Femur (tissue), 1 donor: Measurements from ENCODE around the gene OR51B4.
"Not testable (repeated sequence)": the region's sequence is repeated elsewhere in the genome, so short reads cannot be mapped to it uniquely, and the experiment has no call there.

Experiments used
- DNase-seq: peaks from one replicate; pipeline ENCODE4 v3.0.0-alpha.2; 2017

The OR51B4 gene, protein sequence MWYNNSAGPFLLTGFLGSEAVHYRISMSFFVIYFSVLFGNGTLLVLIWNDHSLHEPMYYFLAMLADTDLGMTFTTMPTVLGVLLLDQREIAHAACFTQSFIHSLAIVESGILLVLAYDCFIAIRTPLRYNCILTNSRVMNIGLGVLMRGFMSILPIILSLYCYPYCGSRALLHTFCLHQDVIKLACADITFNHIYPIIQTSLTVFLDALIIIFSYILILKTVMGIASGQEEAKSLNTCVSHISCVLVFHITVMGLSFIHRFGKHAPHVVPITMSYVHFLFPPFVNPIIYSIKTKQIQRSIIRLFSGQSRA

GRCh38 chr11:5301846-5302245, at the start of gene OR51B4:
OR51B4 (minus strand) TSS chr11:5301946; CDS start chr11:5301946, 0 bp downstream.
- DNase-seq = no peak

DNA sequence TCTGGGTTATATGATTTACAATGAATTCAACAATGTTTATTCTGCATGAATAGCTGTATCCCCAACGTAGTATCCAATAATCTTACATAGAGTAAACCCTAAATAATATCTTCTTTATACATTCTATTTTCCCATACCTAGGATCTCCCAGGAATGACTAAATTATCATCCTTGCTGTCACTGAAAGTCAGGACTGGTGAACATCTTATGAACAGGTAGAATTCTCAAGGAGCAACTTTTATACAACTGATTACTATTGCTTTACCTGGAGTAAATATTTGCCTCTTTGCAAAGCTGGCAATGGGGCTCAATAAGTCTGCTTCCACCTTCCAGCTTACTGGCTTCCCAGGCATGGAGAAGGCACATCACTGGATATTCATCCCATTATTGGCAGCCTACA, 49.5 kb upstream of the OR51B4 start, which contains the start of gene OR51B6:
OR51B6 (plus strand) TSS at position 301 of the 400 bp plus-strand sequence; CDS start at position 301, 0 bp downstream.
- no peak for DNase-seq

DNA sequence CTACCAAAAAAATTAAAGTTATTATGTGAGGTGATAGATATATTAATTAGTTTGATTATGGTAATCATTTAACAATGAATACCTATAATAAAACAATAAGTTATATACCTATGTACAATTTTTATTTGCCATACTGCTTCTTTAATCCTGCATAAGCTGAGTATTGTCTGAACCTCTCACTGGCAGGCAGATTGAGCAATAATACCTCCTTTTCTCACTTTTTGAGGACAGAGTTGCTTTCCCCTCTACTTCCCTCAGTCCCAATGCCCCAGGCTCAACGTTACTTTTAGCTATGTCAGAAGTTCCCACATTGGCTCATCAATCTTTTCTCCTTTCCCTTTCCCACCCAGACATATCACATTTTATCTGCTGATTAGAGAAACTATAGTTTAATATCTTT, 47.8 kb upstream of the OR51B4 start:
- no peak for DNase-seq

GRCh38 chr11:5348551-5349194, 46.9 kb upstream of the OR51B4 start:
- DNase-seq = no peak

DNA sequence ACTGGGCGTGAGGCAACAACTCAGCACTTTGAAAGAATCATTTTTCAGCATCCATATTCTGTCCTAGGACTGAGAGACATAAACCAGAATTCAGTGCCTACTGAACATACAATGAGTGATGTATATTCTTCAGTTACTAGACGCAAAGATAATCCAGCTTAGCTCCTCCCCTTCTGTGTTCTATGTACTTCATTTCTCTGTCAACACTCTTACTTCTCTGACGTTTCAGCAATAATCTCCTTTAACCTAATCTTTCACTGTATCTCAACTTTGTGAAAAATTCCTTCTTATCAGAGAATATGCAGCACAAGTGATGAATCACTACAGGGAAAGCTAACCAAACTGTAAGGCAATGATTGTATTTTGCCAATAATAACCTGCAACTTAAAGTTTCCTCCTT, 44.1 kb upstream of the OR51B4 start:
- DNase-seq = no peak

- no peak for DNase-seq
Measured at GRCh38 chr11:5343474-5344335, 42.0 kb upstream of the OR51B4 start, which contains the start of gene OR51B5. OR51B5 (minus strand) TSS chr11:5343524; CDS start chr11:5343524, 0 bp downstream.

- DNase-seq = no peak
Measured at GRCh38 chr11:5339771-5340322, 38.1 kb upstream of the OR51B4 start.

DNA sequence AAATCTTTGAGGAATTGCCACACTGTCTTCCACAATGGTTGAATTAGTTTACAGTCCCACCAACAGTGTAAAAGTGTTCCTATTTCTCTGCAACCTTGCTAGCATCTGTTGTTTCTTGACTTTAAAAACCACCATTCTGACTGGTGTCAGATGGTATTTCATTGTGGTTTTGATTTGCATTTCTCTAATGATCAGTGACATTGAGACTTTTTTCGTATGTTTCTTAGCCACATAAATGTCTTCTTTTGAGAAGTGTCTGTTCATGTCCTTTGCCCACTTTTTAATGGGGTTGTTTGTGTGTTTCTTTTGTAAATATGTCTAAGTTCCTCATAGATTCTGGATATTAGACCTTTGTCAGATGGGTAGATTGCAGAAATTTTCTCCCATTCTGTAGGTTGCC, 35.5 kb upstream of the OR51B4 start:
- not testable (repeated sequence) for DNase-seq

- DNase-seq = no peak
Measured at GRCh38 chr11:5336331-5336730, 34.6 kb upstream of the OR51B4 start.

DNA sequence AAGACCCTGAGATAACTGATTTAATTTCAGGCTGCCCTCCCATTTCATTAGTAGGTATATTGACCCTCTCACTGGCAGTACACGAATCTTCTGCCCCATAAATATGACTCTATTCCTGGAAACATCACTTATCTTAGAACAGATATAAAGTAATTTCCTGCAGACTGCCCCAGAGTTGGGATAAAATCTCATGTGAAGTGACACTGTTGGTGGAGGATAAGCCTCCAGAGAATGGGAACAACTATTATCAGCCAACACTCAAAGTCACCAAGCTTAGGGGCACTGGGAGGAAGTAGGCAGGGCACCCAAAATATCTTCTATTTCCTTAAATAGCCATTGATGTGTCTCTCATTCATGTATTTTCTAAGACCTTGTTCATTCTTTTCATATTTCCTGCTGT, 33.4 kb upstream of the OR51B4 start:
- no peak for DNase-seq

- no peak for DNase-seq
Measured at GRCh38 chr11:5324197-5324596, 22.5 kb upstream of the OR51B4 start, which contains the start of gene OR51B2. OR51B2 (minus strand) TSS chr11:5324297; CDS start chr11:5324297, 0 bp downstream.

- no peak for DNase-seq
Measured at GRCh38 chr11:5317292-5317691, 15.5 kb upstream of the OR51B4 start.

- DNase-seq = not testable (repeated sequence)
Measured at GRCh38 chr11:5313326-5314023, 11.7 kb upstream of the OR51B4 start.

- DNase-seq = no peak
Measured at GRCh38 chr11:5310423-5310822, 8.7 kb upstream of the OR51B4 start.

GRCh38 chr11:5307256-5308019, 5.7 kb upstream of the OR51B4 start:
- no peak for DNase-seq

GRCh38 chr11:5304046-5304445, 2.3 kb upstream of the OR51B4 start:
- DNase-seq = no peak

GRCh38 chr11:5303626-5304025, 1.9 kb upstream of the OR51B4 start:
- DNase-seq = no peak

DNA sequence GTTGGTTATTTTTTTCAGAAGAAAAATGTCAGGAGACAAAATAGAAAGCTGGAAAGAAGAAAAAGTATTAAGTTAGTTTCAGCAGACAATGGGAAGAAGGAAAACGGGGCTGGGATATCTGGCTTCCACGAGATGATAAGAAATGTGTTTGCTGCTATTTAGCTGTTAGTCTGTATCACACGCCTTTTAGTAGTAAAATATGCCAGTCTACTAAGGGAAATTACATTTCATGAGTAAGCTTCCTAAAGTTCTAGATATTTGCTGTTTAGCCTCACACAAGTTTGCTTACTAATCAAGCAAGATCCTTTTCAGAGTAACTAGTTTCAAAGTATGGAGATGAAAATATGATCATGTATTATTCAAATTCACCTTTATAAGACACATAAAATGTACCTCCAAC, 1.5 kb downstream of the OR51B4 start:
- no peak for DNase-seq

DNA sequence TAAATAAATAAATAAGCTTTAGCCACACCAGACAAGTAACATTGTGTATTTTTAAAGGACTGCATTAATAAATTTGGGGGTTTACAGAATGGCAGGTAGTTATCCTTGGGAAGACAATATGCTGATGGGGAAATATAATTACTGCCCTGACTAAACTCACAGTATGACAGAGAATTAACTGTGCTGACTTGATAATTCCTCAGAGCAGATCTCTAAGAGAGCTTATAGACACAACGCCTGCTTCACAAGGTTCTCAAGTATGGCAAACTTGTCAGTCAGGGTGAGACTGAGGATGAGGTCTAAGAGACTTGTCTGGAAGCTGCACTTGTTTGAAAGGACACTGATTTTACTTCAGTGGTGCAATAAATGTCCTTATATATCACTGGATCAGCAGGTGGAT, 3.3 kb downstream of the OR51B4 start:
- DNase-seq = no peak

DNA sequence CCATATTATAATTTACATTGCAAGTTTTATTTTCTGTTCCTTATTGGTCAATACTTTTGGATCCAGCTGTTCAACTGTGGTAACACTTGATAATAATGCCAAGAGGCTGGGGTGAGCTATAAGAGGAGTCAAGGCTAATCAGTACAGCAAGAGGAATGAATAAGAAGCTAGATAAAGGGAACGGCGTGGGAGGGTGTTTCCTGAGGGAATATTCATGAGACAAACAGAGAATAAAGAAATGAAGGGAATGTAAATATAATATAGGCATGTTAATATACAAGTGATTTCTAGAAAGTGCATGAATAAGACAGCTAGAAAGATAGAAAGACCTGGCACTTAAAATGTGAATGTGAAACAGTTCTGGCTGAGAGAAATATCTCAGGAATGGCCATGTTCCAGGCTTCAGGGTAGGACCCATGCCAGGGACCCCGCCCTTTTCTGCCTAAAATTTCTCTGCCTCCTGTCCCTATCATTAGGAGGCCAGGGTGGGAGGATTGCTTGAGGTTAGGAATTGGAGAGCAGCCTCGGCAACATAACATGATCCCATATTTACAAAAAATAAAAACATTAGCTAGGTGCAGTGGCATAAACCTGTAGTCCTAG, 3.9 kb downstream of the OR51B4 start:
- no peak for DNase-seq
